MM.1S (cell line): ENCODE results near the gene GLT8D1.

ENCODE experiments used
- DNase-seq: peaks from one replicate; pipeline ENCODE4 v3.0.0-alpha.2; 2015
- H2AFZ ChIP-seq: fragments of 300-600 bp; sonication (generic); 2 replicates; pipeline ENCODE4 v1.6.0; 2016; ENCODE audit warnings: antibody characterized with exemption, low read length
- H3F3A ChIP-seq: fragments of 300-600 bp; sonication (generic); 2 replicates; pipeline ENCODE4 v1.6.1; 2016; ENCODE audit warnings: mild to moderate bottlenecking, antibody characterized with exemption, low read length, moderate library complexity, mixed read lengths; ENCODE audit not compliant: insufficient read depth
- H3K27ac ChIP-seq: fragments of 300-600 bp; sonication (generic); 2 replicates; pipeline ENCODE4 v1.5.1; 2016; ENCODE audit warnings: mild to moderate bottlenecking, low read length
- H3K27me3 ChIP-seq: fragments of 300-600 bp; sonication (generic); replicated peaks from 2 replicates; pipeline ENCODE4 v1.6.0; 2016; ENCODE audit warnings: low read length; ENCODE audit not compliant: insufficient read depth
- H3K36me3 ChIP-seq: fragments of 300-600 bp; sonication (generic); replicated peaks from 2 replicates; pipeline ENCODE4 v1.6.1; 2016; ENCODE audit warnings: mild to moderate bottlenecking, low read length, mixed read lengths; ENCODE audit not compliant: insufficient read depth
- H3K4me1 ChIP-seq: fragments of 300-600 bp; sonication (generic); 2 replicates; pipeline ENCODE4 v1.6.1; 2016; ENCODE audit warnings: low read length, mixed read lengths
- H3K4me2 ChIP-seq: fragments of 300-600 bp; sonication (generic); 2 replicates; pipeline ENCODE4 v1.6.0; 2016; ENCODE audit warnings: low read depth, low read length
- H3K4me3 ChIP-seq: fragments of 300-600 bp; sonication (generic); 2 replicates; pipeline ENCODE4 v1.5.1; 2016; ENCODE audit warnings: low read length, mixed read lengths
- H3K79me2 ChIP-seq: fragments of 300-600 bp; sonication (generic); 2 replicates; pipeline ENCODE4 v1.6.1; 2016; ENCODE audit warnings: mixed run types, low read length, mixed read lengths
- H3K9ac ChIP-seq: fragments of 300-600 bp; sonication (generic); 2 replicates; pipeline ENCODE4 v1.6.1; 2016; ENCODE audit warnings: low read length, mixed read lengths
- H3K9me2 ChIP-seq: fragments of 300-600 bp; sonication (generic); replicated peaks from 2 replicates; pipeline ENCODE4 v1.6.1; 2016; ENCODE audit warnings: mild to moderate bottlenecking, low read length, mixed read lengths; ENCODE audit not compliant: insufficient read depth
- H3K9me3 ChIP-seq: fragments of 300-600 bp; sonication (generic); replicated peaks from 2 replicates; pipeline ENCODE4 v1.6.1; 2016; ENCODE audit warnings: mild to moderate bottlenecking, low read length, mixed read lengths; ENCODE audit not compliant: insufficient read depth
- H4K20me1 ChIP-seq: fragments of 300-600 bp; sonication (generic); 2 replicates; pipeline ENCODE4 v1.6.1; 2016; ENCODE audit warnings: mild to moderate bottlenecking, low read length, moderate library complexity, mixed read lengths; ENCODE audit not compliant: insufficient read depth
- CTCF ChIP-seq: fragments of 300-600 bp; sonication (generic); IDR thresholded peaks from 2 replicates; pipeline ENCODE4 v1.5.1; 2016; ENCODE audit warnings: antibody characterized with exemption, low read length, mixed read lengths
- EZH2 ChIP-seq: fragments of 300-600 bp; sonication (generic); optimal IDR thresholded peaks from 2 replicates; pipeline ENCODE3; 2017; ENCODE audit warnings: low read depth, mild to moderate bottlenecking, antibody characterized with exemption, low read length, mixed read lengths
- EZH2phosphoT487 ChIP-seq: fragments of 300-600 bp; sonication (generic); IDR thresholded peaks from 2 replicates; pipeline ENCODE4 v1.6.1; 2018; ENCODE audit warnings: antibody characterized with exemption, low read length

Gene GLT8D1

GRCh38 chr3:52688266-52688665, 17.3 kb downstream of the GLT8D1 start:
- H3F3A ChIP-seq = peaks cover 66% of the 10 kb centered on the region
- H3K4me3 ChIP-seq = no peak overlapping the region
- peaks cover 6% of the 10 kb centered on the region; the same call in 1 of the 2 replicates for H4K20me1 ChIP-seq
- H3K27me3 ChIP-seq = no peaks in the 10 kb centered on the region
- no peak for DNase-seq
- peak overlapping the region; percentile 76 for H3K4me2 ChIP-seq
- peaks cover 48% of the 10 kb centered on the region for H3K4me1 ChIP-seq
- no peak overlapping the region for H3K9ac ChIP-seq
- no peaks in the 10 kb centered on the region for H3K9me3 ChIP-seq
- H3K27ac ChIP-seq = no peak overlapping the region
- no peaks in the 10 kb centered on the region for H3K9me2 ChIP-seq
- TF ChIP-seq EZH2phosphoT487 (no peak), EZH2 (no peak), CTCF (no peak)
- H3K36me3 ChIP-seq = peaks cover 47% of the 10 kb centered on the region
- no peak overlapping the region for H2AFZ ChIP-seq
- peaks cover 94% of the 10 kb centered on the region for H3K79me2 ChIP-seq

GRCh38 chr3:52685709-52686691, 19.6 kb downstream of the GLT8D1 start, which contains the start of the genes GNL3 and PBRM1:
GNL3 (plus strand) TSS chr3:52686032; CDS start chr3:52686093, 61 bp downstream.
PBRM1 (minus strand) TSS chr3:52685913.
- H3F3A ChIP-seq = peaks cover 54% of the 10 kb centered on the region
- peaks cover 42% of the 10 kb centered on the region for H3K36me3 ChIP-seq
- H4K20me1 ChIP-seq = 0 out of 2 replicates have a peak, but pooled peaks cover 3% of the 10 kb centered on the region
- peak within 1 kb of the TSS; percentile 76 for H3K4me2 ChIP-seq
- TF ChIP-seq EZH2phosphoT487 = no peak
- TF ChIP-seq EZH2 = no peak
- TF ChIP-seq CTCF = no peak
- peaks cover 55% of the 10 kb centered on the region for H3K4me1 ChIP-seq
- peak within 1 kb of the TSS; percentile 78 for H3K27ac ChIP-seq
- no peaks in the 10 kb centered on the region for H3K9me3 ChIP-seq
- H3K9ac ChIP-seq = peak within 1 kb of the TSS; percentile 95
- H3K9me2 ChIP-seq = no peaks in the 10 kb centered on the region
- no peaks in the 10 kb centered on the region for H3K27me3 ChIP-seq
- DNase-seq = peak; percentile 97
- peak within 1 kb of the TSS; percentile 96 for H3K4me3 ChIP-seq
- H3K79me2 ChIP-seq = peaks cover 94% of the 10 kb centered on the region
- peak within 1 kb of the TSS; percentile 21; the same call in 1 of the 2 replicates for H2AFZ ChIP-seq

- H3F3A ChIP-seq = peaks cover 49% of the 10 kb centered on the region
- H3K4me1 ChIP-seq = peaks cover 56% of the 10 kb centered on the region
- peaks cover 94% of the 10 kb centered on the region for H3K79me2 ChIP-seq
- H3K9me2 ChIP-seq = no peaks in the 10 kb centered on the region
- TF ChIP-seq EZH2phosphoT487 (no peak), CTCF (no peak), EZH2 (no peak)
- peak overlapping the region; percentile 70 for H3K4me2 ChIP-seq
- peak; percentile 92 for DNase-seq
- H3K9ac ChIP-seq = peak overlapping the region; percentile 79
- H3K36me3 ChIP-seq = peaks cover 38% of the 10 kb centered on the region
- 0 out of 2 replicates have a peak, but pooled peaks cover 3% of the 10 kb centered on the region for H4K20me1 ChIP-seq
- no peaks in the 10 kb centered on the region for H3K9me3 ChIP-seq
- peak overlapping the region; percentile 78 for H3K27ac ChIP-seq
- peak overlapping the region; percentile 66 for H3K4me3 ChIP-seq
- peak overlapping the region; percentile 21; the same call in 1 of the 2 replicates for H2AFZ ChIP-seq
- H3K27me3 ChIP-seq = no peaks in the 10 kb centered on the region
Observed at GRCh38 chr3:52685285-52685708, 20.3 kb downstream of the GLT8D1 start.
